ENCODE measurements around the gene ZIK1.

GRCh38 chr19:57566396-57567265, 17.3 kb upstream of the ZIK1 start:
- TF ChIP-seq CTCF (IDR thresholded peaks at IDR 0.05) (no peak), POLR2A (IDR thresholded peaks at IDR 0.05) (no peak)

Measured in testis (tissue), 2 donors.